ENCODE measurements around the gene OLFM2. TPM values are rescaled to one million over a fixed set of nuclear protein-coding genes. Genes with fewer than 3 reads are reported as not detected.
"Not testable (repeated sequence)": the region's sequence is repeated elsewhere in the genome, so short reads cannot be mapped to it uniquely, and the experiment has no call there.

The OLFM2 gene
- total RNA-seq, 3 donors from 2014 or later = 1.4 to 5.7 (median 1.9) TPM

GRCh38 chr19:9834307-9834725 is 102.0 kb downstream of the OLFM2 start:
- H3K4me3 ChIP-seq = no peak overlapping the region
- no peaks in the 10 kb centered on the region for H3K9me3 ChIP-seq
- H3K4me1 ChIP-seq (ENCODE audit: low read depth) = peaks cover 8% of the 10 kb centered on the region
- DNase-seq (no peak), ATAC-seq (no peak)
- H3K36me3 ChIP-seq (ENCODE audit: low read depth) = no peaks in the 10 kb centered on the region
- no peak for TF ChIP-seq CTCF (IDR thresholded peaks at IDR 0.05)
- intact Hi-C loops (cut with DNase I, micrococcal nuclease) = no loop called here

DNA sequence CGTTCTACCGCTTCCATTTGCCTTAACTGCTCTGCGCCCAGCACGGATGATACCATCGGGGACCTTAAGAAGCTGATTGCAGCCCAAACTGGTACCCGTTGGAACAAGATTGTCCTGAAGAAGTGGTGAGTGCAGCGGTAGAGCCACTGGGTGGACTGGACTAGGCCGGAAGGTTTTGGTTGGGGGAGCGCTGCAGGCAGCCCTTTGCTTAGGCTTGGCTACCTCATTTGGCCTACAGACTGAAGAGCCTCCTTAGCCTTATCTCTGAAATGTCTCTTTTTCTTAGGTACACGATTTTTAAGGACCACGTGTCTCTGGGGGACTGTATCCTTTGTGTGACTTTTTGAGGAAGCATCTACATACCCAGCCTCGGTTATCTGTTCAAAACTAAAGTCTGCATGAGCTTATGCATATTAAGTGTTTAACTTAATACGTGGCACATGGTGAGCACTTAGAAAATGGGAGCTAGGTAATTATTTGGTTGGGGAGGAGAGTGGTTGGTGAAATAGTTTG is 107.7 kb downstream of the OLFM2 start:
- Histone ChIP-seq H3K4me1 (ENCODE audit: low read depth) (peaks cover 20% of the 10 kb centered on the region), H3K36me3 (ENCODE audit: low read depth) (no peaks in the 10 kb centered on the region), H3K4me3 (peak overlapping the region; percentile 82), H3K9me3 (no peaks in the 10 kb centered on the region)
- ATAC-seq = no peak
- TF ChIP-seq CTCF (IDR thresholded peaks at IDR 0.05) = no peak
- intact Hi-C loops (cut with DNase I, micrococcal nuclease) = no loop called here
- no peak for DNase-seq

GRCh38 chr19:9827289-9828238 is 108.8 kb downstream of the OLFM2 start, which contains the start of gene UBL5:
TSS of gene UBL5 (plus strand) at chr19:9827918. CDS start at chr19:9828338, 420 bp downstream.
- peak; percentile 92 to 96 (median 93) for DNase-seq
- TF ChIP-seq CTCF (IDR thresholded peaks at IDR 0.05) = no peak
- Histone ChIP-seq H3K4me3 (peak within 1 kb of the TSS; percentile 82), H3K9me3 (no peaks in the 10 kb centered on the region), H3K4me1 (ENCODE audit: low read depth) (peaks cover 20% of the 10 kb centered on the region), H3K36me3 (ENCODE audit: low read depth) (no peaks in the 10 kb centered on the region)
- ATAC-seq = peak; percentile 99
- intact Hi-C loops (cut with DNase I, micrococcal nuclease) = no loop called here

- ATAC-seq (no peak), DNase-seq (no peak)
- no peak for TF ChIP-seq CTCF (IDR thresholded peaks at IDR 0.05)
- no peak overlapping the region for H3K4me3 ChIP-seq
- H3K9me3 ChIP-seq = no peaks in the 10 kb centered on the region
- peaks cover 20% of the 10 kb centered on the region for H3K4me1 ChIP-seq (ENCODE audit: low read depth)
- no peaks in the 10 kb centered on the region for H3K36me3 ChIP-seq (ENCODE audit: low read depth)
- intact Hi-C loops (cut with DNase I, micrococcal nuclease) = no loop called here
These were observed 112.5 kb downstream of the OLFM2 start for GRCh38 chr19:9823816-9824215.

GRCh38 chr19:9820034-9820433 is 116.3 kb downstream of the OLFM2 start:
- H3K9me3 ChIP-seq; intact Hi-C loops (cut with DNase I, micrococcal nuclease); H3K36me3 ChIP-seq (ENCODE audit: low read depth); H3K4me3 ChIP-seq; ATAC-seq: not testable (repeated sequence)
- H3K4me1 ChIP-seq (ENCODE audit: low read depth) = peaks cover 15% of the 10 kb centered on the region
- DNase-seq = peak in 1 of 3 donors; percentile 29

DNA sequence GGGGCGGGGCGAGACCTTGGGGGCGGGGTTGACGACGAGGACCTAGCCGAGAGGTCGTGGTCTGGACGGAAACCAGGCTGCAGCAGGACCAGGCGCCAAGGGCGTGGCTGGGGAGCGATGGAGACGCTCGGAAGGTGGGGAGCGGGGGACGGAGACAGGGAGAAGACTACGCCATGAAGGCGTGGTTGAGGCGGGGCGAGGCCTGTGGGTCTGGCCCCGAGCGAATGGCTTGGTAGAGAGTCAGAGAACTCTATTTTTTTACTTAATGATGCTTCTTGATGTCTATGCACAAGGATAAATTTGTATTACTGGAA is 116.8 kb downstream of the OLFM2 start:
- TF ChIP-seq CTCF (IDR thresholded peaks at IDR 0.05) = no peak
- peaks cover 15% of the 10 kb centered on the region for H3K4me1 ChIP-seq (ENCODE audit: low read depth)
- intact Hi-C loops (cut with DNase I, micrococcal nuclease) = no loop called here

More for the DNA sequence above, 116.8 kb downstream of the OLFM2 start:
- DNase-seq = no peak
- no peak for ATAC-seq
- no peaks in the 10 kb centered on the region for H3K9me3 ChIP-seq
- H3K36me3 ChIP-seq (ENCODE audit: low read depth) = no peaks in the 10 kb centered on the region
- peak overlapping the region; percentile 9 for H3K4me3 ChIP-seq

All from mucosa of descending colon (tissue), 3 donors.